ENCODE results near the gene HMMR.
"Not testable (repeated sequence)": the region's sequence is repeated elsewhere in the genome, so short reads cannot be mapped to it uniquely, and the experiment has no call there.

The HMMR gene

GRCh38 chr5:163506726-163507125, 46.3 kb downstream of the HMMR start:
- DNase-seq: peak; percentile 30

- DNase-seq: no peak
Observed at GRCh38 chr5:163508753-163509152, 48.3 kb downstream of the HMMR start.

GRCh38 chr5:163509291-163509951, 49.0 kb downstream of the HMMR start:
- DNase-seq: peak; percentile 10

- DNase-seq: no peak
Observed at GRCh38 chr5:163512526-163512925, 52.1 kb downstream of the HMMR start.

GRCh38 chr5:163525096-163525495, 64.7 kb downstream of the HMMR start:
- DNase-seq: no peak

- DNase-seq: no peak
Observed at GRCh38 chr5:163529698-163530097, 69.3 kb downstream of the HMMR start.

GRCh38 chr5:163531272-163531671, 70.8 kb downstream of the HMMR start:
- no peak for DNase-seq

GRCh38 chr5:163532171-163533084, 72.0 kb downstream of the HMMR start:
- DNase-seq: no peak

- DNase-seq: no peak
Observed at GRCh38 chr5:163533223-163533622, 72.8 kb downstream of the HMMR start.

- DNase-seq: no peak
Observed at GRCh38 chr5:163534492-163535094, 74.2 kb downstream of the HMMR start.

- no peak for DNase-seq
Observed at GRCh38 chr5:163535290-163535689, 74.9 kb downstream of the HMMR start.

GRCh38 chr5:163536442-163536841, 76.0 kb downstream of the HMMR start:
- not testable (repeated sequence) for DNase-seq

GRCh38 chr5:163540696-163541095, 80.3 kb downstream of the HMMR start:
- no peak for DNase-seq

Data from CD4-positive, alpha-beta T cell treated with Interleukin-21 for 1 hour (primary cell).